Immature natural killer cell (primary cell): Measurements from ENCODE around the gene MYO7B. TPM values are rescaled to one million over a fixed set of nuclear protein-coding genes. Genes with fewer than 3 reads are reported as not detected.

ENCODE experiments used
- DNase-seq, 3 donors: peaks; one replicate each; pipeline ENCODE4 v3.0.0; 2022; ENCODE audit warnings: mixed read lengths in 1 of 3
- H3K27ac Mint-ChIP-seq, 6 donors: one replicate each; pipeline ENCODE4 v1.8.0; 2020; ENCODE audit warnings: mixed read lengths in 6 of 6, mild to moderate bottlenecking in 5 of 6, inconsistent platforms in 4 of 6, moderate library complexity in 3 of 6
- H3K27me3 Mint-ChIP-seq, 3 donors: one replicate each; pipeline ENCODE4 v1.8.0; 2020 to 2021; ENCODE audit warnings: low read depth in 3 of 3, mild to moderate bottlenecking in 3 of 3, mixed read lengths in 3 of 3, moderate library complexity in 3 of 3, inconsistent platforms in 1 of 3
- H3K36me3 Mint-ChIP-seq, 3 donors: one replicate each; pipeline ENCODE4 v1.8.0; 2020; ENCODE audit warnings: mixed read lengths in 3 of 3, inconsistent platforms in 2 of 3, mild to moderate bottlenecking in 2 of 3
- H3K4me1 Mint-ChIP-seq, 2 donors: one replicate each; pipeline ENCODE4 v1.8.0; 2020; ENCODE audit warnings: inconsistent platforms in 2 of 2, mild to moderate bottlenecking in 2 of 2, mixed read lengths in 2 of 2, moderate library complexity in 1 of 2
- H3K4me3 Mint-ChIP-seq, 5 donors: one replicate each; pipeline ENCODE4 v1.8.0; 2020; ENCODE audit warnings: mild to moderate bottlenecking in 5 of 5, mixed read lengths in 5 of 5, inconsistent platforms in 3 of 5, moderate library complexity in 3 of 5
- H3K9me3 Mint-ChIP-seq, 6 donors: one replicate each; pipeline ENCODE4 v1.8.0; 2020; ENCODE audit warnings: mild to moderate bottlenecking in 6 of 6, mixed read lengths in 6 of 6, inconsistent platforms in 4 of 6, moderate library complexity in 3 of 6
- polyA plus RNA-seq, 3 donors: library from polyadenylated mRNA; unstranded; fragments of 300-500 nt; fragmentation: Illumina TruSeq; gene quantifications; one replicate each; pipeline ENCODE4 v1.2.3, GENCODE V29; 2021

MYO7B gene
- polyA plus RNA-seq, 3 donors from 2014 or later: 0.37 TPM; not detected in 2

DNA sequence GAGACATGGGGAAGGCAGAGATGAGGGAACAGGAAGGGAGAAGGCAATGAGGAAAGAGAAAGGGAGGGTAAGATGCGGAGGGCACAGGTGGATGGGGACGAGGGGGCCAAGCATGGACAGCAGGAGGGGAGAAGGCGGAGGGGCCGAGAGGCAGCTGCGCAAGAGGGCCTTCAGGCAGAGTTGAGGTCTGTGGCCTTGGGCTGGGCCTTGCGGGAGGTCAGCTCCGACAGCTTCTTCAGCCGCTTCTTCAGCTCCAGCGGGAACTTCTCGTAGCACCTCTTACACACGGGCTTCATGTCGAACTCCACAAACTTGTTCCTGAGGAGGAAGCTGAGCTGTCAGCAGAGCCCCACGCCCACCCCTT, 103.6 kb downstream of the MYO7B start:
- no peaks in the 10 kb centered on the region for H3K27me3 Mint-ChIP-seq
- H3K9me3 Mint-ChIP-seq: no peaks in the 10 kb centered on the region
- H3K4me1 Mint-ChIP-seq: no peaks in the 10 kb centered on the region
- H3K36me3 Mint-ChIP-seq: no peaks in the 10 kb centered on the region
- no peak overlapping the region for H3K27ac Mint-ChIP-seq
- DNase-seq: no peak
- H3K4me3 Mint-ChIP-seq: no peak overlapping the region

DNA sequence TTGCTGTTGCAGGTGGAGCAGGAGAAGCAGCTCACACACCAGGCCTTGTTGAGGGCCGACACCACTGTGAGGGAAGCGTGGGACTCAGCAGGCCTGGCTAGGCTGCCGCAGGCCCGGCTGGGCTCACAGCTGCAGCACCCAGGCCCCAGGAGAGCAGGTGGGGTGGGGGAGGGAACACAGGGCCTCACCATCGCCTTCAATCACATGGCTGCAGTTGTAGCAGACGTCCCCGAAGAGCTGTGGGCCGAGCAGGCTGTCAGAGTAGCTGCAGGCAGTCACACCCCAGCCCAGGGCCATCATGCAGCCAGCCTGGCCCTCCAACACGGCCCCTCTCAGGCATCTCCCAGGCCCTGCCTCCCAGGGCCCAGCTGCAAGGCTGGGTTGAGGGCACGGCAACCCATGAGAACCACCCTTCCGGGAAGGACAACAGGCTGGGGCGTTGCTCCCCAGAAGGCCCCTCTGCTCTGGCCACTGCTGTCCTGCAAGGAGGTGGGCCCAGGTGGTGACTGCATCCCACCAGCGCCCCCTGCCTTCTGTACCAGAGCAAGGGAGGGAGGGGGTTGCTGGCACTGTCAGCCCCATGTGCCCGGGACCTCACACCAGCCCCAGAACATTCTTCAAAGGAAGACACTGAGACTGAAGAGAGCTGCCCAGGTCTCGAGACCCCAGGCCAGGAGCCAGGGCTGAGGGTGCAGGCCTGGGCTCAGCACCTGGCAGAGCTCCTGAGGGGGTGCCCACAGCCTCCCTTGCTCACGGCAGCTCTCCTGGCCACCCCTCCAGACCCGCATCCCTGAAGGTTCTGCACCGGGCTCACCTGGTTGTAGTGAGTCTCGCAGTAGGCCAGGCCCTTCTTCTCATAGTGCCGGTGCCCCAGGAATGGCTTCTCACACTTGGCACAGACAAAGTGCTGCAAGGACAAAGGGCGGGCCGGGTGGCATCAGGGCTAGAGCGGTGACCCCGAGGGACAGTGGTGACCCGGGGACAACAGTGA, 104.9 kb downstream of the MYO7B start:
- Mint-ChIP-seq H3K27me3 (no peaks in the 10 kb centered on the region), H3K27ac (no peak overlapping the region), H3K36me3 (no peaks in the 10 kb centered on the region), H3K4me1 (no peaks in the 10 kb centered on the region), H3K9me3 (no peaks in the 10 kb centered on the region), H3K4me3 (no peak overlapping the region)
- DNase-seq: no peak

DNA sequence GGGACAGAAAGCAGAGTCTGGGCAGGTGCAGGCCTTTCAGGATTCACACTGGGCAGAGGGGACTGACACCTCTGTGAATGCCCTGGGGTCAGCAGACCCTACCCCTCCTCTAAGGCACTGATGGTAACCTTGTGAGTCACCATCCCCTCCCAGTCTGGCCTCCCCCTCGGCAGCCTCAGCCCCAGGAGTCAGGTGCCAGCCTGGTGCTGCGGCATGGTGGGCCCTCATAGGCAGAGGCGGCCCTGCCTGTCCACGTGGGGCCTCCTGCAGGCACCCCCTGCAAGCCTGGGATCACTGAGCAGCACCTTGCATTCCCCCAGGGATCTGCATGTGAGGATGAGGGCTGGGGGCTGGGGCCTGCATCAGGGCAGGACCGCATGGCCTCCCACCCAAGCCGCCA, 105.7 kb downstream of the MYO7B start:
- Mint-ChIP-seq H3K4me1 (no peaks in the 10 kb centered on the region), H3K27me3 (no peaks in the 10 kb centered on the region), H3K4me3 (no peak overlapping the region), H3K9me3 (no peaks in the 10 kb centered on the region), H3K36me3 (no peaks in the 10 kb centered on the region), H3K27ac (no peak overlapping the region)
- no peak for DNase-seq

DNA sequence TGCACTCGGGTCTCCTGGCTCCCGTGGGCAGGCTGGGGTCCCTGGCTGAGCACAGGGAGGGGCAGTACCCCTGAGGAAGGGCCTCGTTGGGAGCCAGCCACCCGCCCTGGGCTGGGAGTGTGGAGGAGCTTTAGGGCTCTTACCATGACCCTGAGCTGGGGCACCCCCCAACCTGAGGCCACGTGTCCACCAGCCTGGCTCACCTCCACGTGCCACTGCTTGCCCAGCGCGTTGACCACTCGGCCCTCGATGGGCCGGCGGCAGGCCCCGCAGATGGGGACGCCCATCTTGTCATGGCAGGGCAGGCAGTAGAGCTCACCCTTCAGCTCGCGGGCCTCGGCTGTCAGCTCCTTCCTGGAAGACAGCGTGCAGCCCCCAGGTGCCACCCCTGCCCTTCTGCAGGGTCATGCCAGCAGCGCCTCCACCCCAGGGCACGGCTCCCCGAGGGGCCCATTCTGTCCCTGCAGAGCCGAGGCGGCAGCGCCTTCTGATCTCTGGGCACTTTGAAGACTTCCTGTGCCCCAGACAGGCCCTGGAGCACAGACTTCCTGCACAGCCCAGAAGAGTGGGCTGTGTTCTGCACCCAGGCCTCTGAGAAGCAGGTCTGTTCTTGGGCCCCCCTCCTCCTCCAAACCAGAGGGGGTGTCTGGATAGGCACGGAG, 106.5 kb downstream of the MYO7B start:
- Mint-ChIP-seq H3K4me1 (no peaks in the 10 kb centered on the region), H3K27ac (no peak overlapping the region), H3K27me3 (peaks cover 0 to 2% (median 0%) of the 10 kb centered on the region in 3 donors)

DNA sequence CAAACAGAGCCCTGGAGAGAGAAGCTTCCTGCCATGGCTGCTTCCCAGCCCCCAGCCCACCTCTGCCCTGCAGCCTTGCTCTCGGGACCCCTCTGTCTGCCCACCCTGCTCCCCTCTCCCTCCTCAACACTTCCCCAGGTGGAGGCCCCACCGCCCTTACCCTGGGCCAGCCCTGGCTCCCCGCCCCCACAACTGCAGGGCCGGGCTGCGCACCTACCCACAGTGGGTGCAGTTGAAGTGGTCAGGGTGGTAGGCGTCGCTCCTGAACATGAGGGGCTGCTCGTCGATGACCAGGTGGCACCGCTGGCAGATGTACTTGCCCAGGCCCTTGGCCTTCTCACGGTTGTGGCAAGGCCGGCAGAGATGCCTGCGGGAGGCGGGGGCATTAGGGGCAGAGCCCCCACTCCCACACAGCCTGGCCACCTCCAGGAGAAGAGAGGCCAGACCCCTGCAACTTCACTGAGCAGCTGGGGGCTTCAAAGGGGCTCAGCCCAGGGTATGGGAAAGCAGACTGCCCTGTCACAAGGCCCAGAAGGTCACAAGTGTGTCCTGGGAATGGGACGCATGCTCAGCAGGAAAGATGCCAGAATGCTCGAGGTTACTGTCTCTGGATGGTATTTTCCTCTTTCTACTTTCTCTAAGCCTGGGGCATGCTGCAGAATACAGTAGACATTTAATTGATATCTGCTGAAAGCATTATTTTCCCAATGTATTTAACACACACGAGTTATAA, 107.4 kb downstream of the MYO7B start:
- no peaks in the 10 kb centered on the region for H3K36me3 Mint-ChIP-seq
- H3K27ac Mint-ChIP-seq: no peak overlapping the region
- H3K4me1 Mint-ChIP-seq: no peaks in the 10 kb centered on the region
- DNase-seq: no peak
- H3K9me3 Mint-ChIP-seq: no peaks in the 10 kb centered on the region
- H3K4me3 Mint-ChIP-seq: no peak overlapping the region
- peaks cover 0 to 2% (median 0%) of the 10 kb centered on the region in 3 donors for H3K27me3 Mint-ChIP-seq

More for the DNA sequence above, 106.5 kb downstream of the MYO7B start:
- no peak overlapping the region for H3K4me3 Mint-ChIP-seq
- H3K36me3 Mint-ChIP-seq: no peaks in the 10 kb centered on the region
- no peaks in the 10 kb centered on the region for H3K9me3 Mint-ChIP-seq
- no peak for DNase-seq

DNA sequence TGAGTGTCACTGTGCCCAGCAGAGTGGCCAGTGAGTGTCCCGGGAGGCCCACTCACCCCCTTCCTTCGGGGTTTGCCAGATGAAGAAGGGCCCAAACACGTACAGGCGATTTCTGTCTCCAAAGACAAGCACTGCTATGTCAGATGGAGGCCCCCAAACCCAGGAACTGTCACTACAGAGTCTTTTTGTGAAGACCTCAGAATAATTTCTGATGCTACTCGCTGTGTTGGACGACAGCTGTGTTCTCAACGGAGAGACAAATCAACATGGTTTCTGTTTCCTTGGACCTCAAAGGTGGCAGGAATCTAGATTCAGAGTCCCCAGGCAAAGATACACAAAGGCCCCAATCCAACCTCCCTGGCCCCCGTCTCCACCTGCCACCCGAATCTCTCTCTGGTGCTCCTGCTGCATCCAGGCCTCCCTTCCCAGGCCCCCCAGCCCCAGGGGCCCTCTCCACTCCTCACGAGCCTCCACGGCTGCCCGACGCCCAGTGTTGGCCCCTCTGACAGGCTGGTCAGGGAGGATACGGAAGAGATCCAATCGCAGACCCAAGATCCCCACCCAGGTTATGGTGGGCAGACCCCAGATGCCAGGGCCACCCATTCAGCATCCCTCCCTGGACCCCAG, 108.1 kb downstream of the MYO7B start:
- Mint-ChIP-seq H3K4me3 (no peak overlapping the region), H3K27ac (peak overlapping the region in 1 of 6 donors; percentile 18), H3K27me3 (peaks cover 0 to 3% (median 0%) of the 10 kb centered on the region in 3 donors), H3K9me3 (no peaks in the 10 kb centered on the region), H3K4me1 (no peaks in the 10 kb centered on the region), H3K36me3 (no peaks in the 10 kb centered on the region)
- DNase-seq: no peak

DNA sequence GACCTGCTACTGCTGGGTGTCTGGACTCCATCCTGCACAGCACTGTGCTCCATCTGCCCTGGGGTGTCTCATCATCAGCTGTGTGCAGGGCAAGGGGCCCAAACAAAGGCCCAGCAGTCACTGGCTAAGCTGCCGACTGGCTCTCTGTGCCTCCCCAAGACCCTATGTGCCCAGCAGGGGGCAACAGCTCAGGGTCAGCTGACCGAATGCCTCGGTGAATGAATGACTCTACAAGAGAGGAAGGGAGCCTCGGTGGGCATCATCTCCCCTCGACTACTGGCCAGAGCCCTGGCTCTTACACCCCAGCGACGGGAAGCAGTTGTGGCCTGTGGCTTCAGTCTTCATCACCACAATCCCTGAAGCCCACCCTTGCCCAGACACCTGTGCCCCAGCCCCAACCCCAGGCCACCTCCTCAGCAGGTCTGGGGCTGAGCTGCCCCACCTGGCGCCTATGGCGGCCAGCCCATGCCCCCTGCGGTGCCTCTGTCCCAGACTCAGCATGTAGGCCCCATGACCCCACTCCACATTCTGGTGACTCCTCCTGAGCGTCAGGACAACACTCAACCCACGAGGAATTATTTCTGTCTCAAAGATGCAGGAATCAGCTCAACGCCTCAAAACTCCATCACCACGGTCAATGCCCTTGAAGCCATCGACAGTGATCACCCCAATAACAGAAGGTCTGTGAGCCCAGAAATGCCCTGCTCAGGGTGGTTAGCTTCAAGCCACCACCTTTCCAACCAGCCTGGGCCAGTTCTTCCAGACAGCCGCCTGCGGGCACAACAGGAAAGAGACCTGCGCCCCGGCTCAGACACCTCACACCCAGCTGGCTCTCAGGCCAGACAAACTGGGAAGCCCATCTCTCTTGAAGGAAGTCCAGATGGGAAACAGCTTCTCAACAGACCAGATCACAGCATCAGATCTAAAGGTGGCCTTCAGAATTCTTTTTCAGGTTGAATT, 108.9 kb downstream of the MYO7B start:
- Mint-ChIP-seq H3K4me3 (no peak overlapping the region), H3K9me3 (no peaks in the 10 kb centered on the region), H3K36me3 (no peaks in the 10 kb centered on the region), H3K4me1 (no peaks in the 10 kb centered on the region), H3K27me3 (peaks cover 0 to 3% (median 0%) of the 10 kb centered on the region in 3 donors), H3K27ac (peak overlapping the region in 1 of 6 donors; percentile 18)
- no peak for DNase-seq

DNA sequence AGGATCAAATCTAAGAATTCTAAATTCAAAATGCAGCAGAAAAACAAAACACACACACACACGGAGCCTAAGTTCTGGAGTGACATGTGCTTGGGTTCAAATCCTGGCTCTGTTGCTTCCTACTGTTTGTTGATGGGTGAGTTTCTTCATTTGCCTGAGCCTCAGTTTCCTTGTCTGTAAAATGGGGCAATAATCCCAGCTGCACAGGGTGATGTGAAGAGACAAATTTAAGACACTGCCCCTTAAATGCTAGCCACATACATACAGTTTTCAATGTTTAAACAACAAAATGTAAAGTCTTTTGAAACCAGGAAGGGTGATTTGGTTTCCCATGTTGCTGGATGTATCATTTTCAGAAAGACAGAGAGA, 109.5 kb downstream of the MYO7B start:
- H3K4me3 Mint-ChIP-seq: no peak overlapping the region
- DNase-seq: no peak
- H3K27me3 Mint-ChIP-seq: peaks cover 0 to 3% (median 3%) of the 10 kb centered on the region in 3 donors
- peaks cover 0 to 3% of the 10 kb centered on the region in 2 donors for H3K4me1 Mint-ChIP-seq
- no peak overlapping the region for H3K27ac Mint-ChIP-seq
- no peaks in the 10 kb centered on the region for H3K9me3 Mint-ChIP-seq
- no peaks in the 10 kb centered on the region for H3K36me3 Mint-ChIP-seq

DNA sequence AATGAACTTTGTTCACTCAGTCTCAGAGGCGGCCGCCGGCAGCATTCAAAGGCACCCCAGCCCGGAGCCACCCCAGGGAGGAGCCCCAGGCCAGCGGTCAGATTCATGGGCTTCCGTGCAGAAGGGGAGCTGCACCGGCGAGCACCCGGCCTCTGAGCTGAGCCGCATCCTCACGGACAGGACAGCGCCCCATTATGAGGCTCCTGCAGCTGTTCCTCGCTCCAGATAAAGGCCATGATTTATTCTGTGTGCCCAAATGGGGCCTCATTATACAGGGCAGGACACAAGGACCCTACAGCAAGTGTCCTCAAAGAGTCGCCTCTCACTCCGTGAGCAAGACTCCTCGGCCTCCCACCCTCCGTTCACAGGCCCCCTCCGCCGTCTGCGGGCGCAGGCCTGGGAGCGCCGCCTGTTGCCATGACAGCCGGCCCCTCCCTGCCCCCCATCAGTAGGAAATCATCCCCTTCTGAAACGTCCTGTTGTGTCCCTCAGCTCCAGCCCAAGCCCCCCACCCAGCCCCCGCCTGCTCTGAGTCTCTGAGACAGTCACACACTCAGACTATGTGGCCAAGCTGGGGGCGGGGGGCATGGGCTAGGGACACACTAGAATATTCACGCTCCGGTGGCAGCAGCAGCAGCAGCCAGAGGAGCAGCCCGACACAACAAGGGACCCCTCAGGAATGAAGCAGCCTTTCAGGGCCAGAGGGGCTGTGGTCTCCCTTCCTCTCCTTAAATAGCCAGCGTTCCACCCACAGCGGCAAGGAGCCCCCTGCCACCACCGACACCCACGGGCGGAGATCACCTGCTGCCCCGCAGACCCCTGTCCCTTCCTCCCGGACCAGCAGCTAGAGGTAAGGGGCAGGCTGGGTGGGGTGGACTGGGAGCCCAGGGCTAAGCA, 110.2 kb downstream of the MYO7B start, which contains the start of gene GPR17:
TSS of gene GPR17 (plus strand) at position 759 of the 897 bp plus-strand sequence. CDS start 4,583 bp downstream, outside the sequence.
- no peaks in the 10 kb centered on the region for H3K9me3 Mint-ChIP-seq
- H3K4me1 Mint-ChIP-seq: peaks cover 0 to 3% of the 10 kb centered on the region in 2 donors
- no peak within 1 kb of the TSS for H3K4me3 Mint-ChIP-seq
- no peak within 1 kb of the TSS for H3K27ac Mint-ChIP-seq
- H3K36me3 Mint-ChIP-seq: no peaks in the 10 kb centered on the region
- peaks cover 0 to 3% (median 3%) of the 10 kb centered on the region in 3 donors for H3K27me3 Mint-ChIP-seq
- no peak for DNase-seq

DNA sequence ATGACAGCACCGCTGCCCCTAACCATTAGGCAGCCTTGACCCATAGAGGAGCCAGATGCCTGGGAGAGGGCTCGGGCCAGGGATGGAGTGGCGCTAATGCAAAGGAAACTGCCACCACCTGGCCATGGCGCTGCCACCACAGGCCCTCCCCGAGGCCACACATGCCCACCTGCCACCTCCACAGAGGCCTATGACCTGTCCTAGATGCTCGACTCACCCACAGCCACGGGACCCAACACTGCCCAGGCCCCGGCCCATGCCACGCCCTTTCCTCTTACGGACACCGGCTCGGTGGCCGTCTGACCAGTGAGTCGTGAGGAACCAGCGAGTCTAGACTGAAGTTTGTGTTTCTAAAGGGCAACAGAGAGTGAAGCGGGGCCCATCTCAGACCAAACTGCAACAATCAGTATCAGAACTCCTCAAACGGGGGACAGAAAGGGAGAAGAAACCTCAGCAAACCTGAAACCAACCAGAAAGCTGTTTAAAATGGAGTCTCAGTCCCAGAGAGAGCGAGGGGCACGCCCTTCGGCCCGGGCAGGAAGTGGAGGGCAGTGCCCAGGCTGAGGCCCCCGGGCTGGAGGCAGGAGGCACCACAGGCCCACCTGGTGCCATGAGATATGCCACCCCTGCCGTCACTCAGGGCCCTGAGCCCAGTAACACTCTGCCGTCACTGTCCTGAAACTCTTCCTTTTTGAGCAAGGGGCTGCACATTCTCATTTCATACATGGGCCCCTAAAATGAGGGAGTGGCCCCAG, 111.2 kb downstream of the MYO7B start:
- Mint-ChIP-seq H3K36me3 (no peaks in the 10 kb centered on the region), H3K4me3 (no peak overlapping the region), H3K9me3 (no peaks in the 10 kb centered on the region), H3K27ac (no peak overlapping the region), H3K4me1 (peaks cover 0 to 3% of the 10 kb centered on the region in 2 donors), H3K27me3 (peaks cover 0 to 3% (median 3%) of the 10 kb centered on the region in 3 donors)
- no peak for DNase-seq
